ENCODE results near the gene ADAMTS17.

ADAMTS17 gene

DNA sequence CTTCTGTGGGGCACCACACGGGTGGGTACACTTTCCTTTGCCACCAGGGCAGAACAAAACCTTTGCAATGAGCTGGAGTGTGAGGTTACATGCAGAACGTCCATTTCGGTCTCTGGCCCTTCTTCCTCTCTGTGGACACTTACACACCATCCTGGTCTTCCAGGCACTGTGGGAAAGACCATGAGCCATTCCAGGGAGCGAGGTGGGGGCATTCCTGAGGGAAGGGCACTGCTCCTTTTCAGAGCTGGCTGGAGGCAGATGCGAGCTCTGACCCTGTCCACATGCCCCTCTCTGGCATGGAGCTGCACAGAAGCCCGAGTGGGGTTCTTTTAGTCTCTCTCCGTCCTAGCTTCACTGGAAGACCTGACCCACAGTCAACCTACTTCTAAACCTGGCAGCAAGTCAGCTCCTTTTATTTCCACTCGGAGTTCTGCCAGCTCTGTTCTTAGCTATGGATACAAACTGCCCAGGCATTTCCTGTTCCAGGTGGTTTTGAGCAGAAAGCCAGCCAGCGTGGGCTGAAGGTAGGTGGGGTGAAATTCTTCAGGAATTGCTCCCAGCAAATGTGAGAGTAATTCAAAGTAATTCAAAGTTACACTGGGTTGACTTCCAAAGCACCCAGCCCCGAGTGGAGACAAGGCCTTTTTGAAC is 281.4 kb downstream of the ADAMTS17 start:
- no peak for DNase-seq

DNA sequence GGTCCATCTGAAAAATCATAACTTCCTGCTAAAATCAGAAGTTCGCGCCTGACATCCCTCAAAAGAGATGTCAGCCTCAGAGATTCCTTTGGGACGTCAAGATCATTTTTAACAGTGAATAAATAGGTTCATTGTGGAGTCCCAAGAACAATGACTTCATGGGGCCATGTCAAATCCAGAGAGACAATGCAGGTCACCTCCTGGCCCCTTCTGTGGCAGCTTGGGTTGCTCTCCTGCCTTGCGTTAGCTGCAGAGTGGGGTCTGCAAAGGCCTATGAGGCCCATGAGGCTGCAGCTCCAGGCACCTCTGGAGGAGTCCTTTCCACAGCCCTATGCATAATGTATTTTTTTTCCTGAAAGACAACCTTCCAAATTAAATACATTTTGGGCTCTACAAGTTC is 282.3 kb downstream of the ADAMTS17 start:
- DNase-seq = no peak

DNA sequence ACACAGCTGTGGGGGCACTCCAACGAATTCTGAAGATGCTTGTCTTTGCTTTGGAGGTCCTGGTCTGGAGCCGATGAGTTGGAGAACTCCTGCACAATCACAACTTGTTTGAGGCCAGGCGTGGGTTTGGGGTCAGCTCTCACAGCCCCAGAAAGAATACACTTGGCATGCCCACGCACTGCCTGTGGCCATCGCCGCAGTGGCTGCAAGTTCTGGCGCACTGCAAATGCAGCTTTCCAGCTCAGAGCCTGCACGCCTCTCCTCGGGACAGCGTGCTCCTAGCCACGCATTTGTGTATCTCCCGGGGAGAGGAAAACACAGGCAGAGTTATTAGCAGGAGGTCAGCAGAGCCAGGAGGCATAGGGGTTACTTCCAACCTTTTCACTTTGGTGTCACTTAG is 282.7 kb downstream of the ADAMTS17 start:
- DNase-seq = no peak

DNA sequence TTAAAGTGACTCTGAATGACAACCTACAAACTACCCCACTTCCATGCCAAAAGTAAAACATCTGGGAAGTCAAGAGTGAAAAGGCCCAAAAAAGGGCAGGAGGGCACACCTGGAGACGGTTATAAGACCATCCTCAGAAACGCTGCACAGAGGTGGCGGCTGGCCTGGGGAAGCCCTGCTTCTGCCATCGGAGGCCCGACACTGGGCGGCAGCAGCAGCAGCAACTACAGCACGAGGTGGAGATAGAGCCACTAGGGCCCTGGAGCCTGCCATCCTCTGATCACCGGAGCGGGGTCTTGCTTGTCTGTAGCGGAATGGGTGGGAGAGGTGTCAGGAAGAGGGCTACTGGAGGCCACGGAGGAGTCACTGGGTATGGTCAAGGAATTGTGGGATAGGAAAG is 283.3 kb downstream of the ADAMTS17 start:
- no peak for DNase-seq

DNA sequence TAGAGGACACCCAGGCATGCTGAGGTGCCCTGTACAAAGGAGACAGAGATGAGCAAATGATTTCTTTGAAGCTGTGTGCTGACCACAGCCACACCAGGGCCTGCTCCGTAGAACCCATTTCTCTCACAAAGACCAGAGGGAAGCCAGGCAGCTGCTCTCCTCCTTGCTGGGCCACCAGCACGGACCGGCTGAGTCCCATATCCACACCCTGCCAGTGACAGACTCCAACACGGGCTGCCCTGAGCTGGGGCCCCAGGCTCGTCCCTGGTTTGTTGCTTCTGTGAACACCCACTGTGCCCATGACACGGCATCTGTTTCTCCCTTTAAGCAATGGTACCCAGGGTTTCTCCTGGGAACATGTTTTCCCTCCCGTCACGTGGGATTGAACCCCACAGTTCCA is 284.5 kb downstream of the ADAMTS17 start:
- no peak for DNase-seq

DNA sequence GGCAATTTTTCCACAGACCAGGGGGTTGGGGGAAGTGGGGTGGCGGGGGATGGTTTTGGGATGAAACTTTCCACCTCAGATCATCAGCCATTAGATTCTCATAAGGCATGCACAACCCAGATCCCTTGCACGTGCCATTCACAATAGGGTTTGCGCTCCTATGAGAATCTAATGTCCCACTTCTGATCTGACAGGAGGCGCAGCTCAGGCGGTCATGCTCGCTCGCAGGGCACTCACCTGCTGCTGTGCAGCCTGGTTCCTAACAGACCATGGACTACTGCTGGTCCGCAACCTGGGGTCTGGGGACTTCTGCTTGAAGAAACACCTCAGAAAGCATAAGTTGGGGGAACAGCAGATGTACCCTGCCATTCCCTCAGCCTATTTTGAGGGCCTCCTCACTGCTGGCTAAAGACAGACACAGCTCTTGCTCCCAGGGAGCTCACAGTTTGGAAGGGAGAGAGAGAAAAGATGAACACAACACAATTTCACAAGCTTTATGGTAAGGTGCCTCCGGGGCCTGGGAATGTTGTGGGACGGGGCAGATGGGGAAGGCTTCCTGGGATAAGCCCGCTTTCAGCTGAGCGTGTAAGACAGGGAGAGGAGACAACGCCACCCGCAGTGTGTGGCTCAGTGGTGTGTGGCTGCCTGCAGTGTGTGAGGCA is 285.2 kb downstream of the ADAMTS17 start:
- no peak for DNase-seq

DNA sequence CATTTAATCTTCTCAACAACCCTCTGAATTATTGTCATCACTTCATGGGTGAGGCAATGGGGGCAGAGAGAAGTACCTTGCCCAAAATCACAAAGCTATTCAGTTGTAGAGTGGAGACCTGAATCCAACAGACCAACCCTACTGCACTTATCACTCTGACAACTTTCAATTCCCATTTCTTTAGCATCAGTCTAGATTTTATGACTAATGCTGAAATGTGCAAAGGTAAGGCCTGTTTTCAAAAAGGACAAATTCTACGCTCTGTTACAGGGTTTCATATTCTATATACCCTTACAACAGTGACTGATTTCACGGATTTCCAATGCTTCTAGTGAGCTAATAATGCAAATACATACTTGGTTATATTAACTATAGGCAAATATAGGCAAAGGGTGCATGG is 286.0 kb downstream of the ADAMTS17 start:
- DNase-seq = no peak

DNA sequence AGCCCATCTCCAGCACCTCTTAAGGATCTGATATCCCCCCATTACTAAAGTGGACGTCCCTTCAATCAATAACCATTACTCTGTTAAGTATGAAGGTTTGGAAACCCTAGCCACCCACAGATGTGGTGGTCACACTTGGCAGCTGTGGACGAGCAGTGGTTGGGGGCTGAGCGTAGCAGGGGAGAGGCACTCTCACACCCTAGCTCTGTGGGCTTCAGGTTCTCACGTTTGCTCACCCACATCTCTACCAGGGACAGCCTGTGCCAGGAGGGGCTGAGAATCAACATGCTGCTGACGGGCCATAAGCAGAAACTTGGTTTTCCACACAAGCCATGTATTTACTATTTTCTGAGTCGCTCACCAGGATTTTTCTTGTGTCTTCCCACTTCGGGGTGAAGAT is 287.2 kb downstream of the ADAMTS17 start:
- DNase-seq = no peak

DNA sequence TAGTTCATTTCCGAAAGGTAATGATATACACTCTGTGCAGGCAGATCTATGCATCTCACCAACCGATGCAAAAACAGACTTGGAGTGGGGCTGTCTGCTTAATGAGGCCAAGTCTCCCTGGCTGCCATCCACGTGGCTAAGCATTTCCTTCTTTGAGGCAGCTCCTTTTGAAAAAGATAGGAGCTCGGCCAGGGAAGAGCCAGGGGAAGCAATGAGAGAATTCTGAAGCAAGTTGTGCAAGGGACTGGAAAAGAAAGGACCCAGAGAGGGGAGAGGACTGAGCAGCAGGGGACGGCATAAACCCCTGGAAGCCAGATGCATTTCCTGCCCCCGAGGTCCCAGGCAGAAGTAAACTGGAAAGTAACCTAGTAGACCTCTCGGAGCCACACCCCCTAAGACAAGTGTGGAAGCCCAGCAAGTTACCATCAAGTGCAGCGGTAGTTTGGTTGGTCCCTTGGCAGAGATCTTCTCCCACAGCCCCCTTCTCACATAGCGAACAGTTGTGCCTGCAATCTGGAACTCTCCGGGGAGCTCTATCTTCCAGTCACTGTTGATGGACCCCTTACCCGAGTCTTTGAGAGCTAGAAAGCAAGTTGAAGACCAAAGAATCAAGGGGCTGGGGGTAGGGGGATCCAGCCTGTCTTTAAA is 288.2 kb downstream of the ADAMTS17 start:
- DNase-seq = no peak

DNA sequence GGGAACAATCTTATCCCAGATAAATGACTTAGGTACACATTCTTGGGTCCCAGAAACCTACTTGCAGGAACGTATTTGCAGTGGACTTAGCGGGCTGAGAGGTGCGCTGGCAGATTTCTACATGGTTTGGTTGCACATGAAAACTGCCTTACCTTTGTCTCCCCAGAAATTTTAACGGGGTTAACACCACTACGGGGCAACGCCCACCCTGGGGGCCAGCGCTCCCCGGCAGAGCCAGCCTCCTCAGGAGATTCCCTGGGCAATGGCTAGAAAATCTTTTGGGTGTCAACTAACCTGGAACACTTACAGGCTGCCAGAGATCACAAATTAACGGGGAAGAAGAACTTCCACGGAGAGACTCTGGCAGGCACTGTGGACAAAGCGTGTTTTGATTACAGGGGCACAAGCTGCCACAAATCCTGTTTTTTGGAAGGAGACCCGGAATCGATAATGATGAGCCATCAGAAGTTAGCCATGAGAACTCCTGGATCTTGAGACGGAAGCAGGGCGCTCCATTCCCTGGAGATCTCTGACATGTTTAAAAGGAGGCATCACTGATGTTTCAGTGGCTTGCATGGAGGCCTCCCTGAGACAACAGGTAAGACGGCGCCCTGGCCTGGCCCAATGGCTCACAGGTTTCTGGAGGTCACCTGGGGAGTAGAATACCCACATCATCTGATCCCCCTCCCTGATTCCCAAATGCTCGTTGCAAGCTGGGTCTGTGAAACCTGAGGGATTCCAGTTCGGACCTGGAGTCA is 288.9 kb downstream of the ADAMTS17 start:
- DNase-seq = no peak

DNA sequence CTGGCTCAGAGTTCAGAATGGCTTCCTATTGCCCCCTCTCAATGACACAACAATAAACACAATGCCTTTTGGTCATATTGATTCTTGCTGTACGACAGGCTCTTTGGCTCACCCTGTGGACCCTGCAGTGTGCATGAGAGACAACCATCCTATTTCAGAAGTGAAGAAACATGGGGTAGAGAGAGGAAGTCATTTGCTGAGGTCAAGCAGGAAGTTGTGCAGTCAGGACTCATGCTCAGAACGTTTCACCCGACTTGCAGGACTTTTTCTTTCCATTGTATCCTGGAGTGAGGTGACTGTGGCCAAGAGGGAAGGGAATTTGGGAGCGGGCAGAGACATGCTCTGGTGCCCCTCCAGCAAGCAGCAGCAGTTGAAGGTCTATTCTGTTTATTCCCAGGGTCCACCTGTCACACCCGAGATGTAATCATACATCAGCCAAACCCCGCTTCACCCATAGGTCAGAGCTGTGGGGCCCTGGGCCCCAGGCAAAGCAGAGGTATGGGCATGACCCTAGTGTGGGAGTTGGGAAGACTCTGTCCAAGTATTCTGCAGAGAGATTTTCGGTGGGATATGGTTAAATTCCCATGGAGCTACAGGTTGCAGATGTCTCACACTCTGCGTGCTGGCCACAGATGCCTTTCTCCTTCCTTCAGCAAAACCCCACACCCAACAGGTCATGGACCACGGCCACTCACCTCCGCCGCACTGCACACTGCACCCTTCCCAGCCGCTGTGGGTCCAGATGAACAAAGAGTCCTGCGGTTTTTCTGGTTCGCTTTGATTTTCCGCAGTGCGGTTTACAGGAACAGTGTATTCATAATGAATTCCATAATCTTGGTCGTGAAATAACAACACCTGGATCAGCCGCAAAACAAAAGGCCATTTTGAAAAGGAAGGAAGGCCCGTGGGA is 290.6 kb downstream of the ADAMTS17 start:
- no peak for DNase-seq

DNA sequence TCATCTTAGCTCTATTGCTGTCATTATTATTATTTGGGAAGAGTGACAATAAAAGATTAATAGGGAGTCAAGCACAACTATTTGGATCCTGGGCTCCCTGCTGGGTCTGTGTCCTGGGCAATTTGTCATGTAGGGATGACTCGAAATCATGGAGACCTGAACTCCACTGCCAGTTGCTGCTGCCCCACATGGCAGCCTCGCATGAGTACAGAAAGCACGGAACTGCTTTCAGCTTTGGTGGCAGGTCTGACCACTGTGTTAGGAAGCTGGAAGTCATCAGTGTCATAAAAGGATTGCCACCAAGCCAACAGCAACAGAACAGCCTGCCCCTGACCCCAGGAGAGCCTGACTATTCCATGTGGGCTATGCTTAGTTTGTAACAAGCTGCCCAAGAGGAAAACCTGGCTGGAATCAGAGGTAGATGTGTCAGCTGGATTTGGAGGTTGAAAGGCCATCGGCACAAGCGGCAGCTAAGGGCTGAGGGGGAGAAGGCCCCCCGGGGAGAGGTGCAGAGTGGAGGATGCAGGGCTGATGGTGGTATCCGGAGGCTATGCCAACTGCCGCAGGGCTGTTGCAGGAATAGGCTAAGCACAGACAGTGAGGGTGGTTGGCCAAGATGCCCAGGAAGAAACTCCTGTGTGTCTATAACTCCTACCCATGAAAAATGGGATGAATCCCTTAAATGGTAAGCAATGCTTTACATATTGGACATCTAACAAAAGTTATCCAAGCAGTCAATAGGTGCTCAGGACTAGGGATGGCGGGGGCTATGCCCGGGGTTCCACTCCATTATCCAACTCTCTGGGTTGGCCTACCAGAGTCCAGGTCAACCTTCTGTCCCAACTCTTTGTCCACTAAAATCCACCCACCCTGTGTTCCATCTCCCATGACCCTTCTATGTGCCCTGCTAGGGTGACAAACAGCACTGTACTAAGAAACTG is 291.6 kb downstream of the ADAMTS17 start:
- DNase-seq = no peak

DNA sequence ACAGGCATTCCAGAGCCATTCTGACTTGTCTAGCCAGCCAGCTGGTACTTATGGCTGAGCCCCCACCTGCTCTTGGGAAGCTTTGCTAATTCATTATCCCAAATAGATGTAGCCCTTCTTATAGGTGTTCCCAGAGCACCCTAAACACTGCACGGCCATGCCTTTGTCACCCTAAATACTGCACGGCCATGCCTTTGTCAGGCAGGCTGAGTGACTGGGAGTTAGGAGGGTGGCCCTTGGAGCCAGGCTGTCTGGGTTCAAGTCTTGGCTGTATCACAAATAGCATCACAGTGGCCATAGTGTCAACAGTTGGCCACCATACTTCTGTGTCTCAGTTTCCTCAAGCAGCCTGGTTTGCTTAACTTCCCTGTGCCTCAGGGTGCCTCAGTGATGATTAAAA is 292.3 kb downstream of the ADAMTS17 start:
- no peak for DNase-seq

DNA sequence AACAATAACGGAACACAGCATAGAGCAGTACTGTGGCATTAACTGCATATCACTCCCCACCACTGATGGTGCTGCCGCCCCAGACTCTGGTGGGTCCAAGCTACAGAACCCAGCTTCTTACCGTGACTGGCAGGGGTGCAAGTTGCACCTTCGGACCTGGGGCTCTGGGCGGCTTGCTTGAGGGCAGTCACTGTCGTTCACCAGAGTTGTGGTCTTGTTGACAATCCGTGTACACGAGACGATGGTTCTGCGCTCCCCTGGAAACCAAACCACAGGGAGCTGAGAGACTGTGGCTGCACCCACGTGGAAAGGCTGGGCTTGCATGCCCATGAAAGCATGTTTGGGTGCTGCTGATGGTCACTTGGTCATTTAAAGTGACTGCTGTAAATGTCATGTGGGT is 293.0 kb downstream of the ADAMTS17 start:
- no peak for DNase-seq

DNA sequence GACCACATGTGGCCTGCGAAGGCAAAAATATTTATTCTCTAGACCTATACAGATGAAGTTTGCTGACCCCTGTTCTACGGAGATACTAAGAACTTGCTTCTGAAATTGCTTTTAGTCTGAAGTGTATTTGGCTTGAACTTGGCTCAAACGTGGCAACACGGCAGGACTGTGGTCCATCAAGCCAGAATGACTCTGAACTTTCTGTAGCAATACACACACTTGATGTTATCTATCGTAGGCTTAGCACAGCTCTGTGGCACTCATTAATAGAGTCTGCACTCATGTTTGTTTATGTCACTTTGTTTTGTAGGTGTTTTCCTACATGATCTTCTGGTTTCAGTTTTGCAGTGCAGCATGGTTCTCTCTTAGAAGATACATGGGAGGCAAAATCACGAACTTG is 298.1 kb downstream of the ADAMTS17 start:
- DNase-seq = no peak

DNA sequence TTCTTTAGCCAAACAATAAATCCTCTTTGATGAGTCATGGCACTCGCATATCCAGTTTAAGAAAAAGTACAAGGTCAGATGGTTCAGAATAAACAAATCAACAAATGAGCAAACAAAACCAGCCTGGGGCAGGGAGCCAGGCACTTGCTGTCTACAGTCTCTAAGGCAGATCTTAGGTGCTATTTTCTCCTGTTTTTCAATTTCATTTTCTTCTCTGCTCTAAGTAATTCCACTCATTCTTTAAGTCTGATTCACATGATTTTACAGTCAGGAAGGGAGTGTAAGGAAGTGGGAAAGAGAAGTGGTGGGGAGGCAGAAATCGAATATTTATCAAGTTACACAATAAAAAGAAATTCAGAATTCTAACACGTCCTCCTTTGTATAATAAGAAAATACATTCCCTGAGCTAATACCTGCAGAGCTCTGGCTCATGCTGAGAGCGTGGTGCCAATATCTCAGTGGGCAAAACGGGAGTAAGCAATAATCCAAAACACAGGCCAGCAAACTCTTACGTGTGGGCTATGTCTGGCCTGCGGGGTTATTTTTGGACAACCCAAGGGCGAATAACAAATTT is 298.6 kb downstream of the ADAMTS17 start:
- DNase-seq = no peak

DNA sequence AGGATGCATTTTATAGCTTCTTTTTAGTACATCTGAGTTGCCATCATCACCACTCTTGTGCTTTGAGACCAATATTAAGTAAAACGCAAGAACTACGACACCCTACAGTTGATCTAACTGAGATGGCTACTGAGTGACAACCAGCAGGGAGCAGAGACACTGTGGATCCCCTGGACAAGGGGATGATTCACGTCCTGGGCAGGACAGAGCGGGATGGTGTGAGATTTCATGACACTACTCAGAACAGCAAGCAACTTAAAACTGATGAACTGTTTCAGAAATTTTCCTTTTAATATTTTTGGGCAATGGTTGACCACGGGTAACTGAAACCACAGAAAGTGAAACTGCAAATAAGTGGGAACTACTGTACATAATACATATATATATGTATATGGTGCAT is 299.2 kb downstream of the ADAMTS17 start:
- no peak for DNase-seq

DNA sequence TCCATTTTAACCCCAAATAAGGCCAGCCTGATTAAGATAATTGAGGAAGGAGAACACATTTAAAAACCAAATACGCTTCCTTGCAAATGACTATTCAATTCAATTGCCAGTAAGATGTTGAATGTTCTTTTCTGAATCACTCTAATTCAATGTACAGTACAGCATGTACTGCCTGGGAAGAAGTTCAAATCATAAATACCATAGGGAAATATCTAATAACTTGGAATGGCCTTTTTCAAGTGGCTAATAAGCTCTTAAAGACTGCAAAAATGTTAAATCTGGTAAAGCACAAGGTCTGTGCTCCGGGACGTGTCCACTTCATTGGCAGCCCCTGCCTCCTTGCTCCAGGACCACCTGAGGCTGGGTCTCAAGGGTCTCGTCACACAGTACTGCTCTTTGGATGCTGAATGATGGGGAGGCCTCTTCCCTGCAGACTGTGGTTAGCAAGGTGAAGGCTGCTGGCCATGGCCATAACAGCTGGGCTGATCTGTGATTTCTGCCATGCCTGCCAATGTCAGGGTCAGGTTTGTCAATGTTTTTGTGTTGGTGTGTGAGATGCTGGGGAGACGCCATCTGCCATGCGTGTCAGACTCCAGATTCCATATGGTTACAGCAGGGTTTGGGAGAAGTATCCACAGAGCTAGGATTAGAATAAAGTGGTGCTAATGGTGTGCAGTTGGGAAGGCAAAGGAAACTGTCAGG is 300.5 kb downstream of the ADAMTS17 start:
- no peak for DNase-seq

DNA sequence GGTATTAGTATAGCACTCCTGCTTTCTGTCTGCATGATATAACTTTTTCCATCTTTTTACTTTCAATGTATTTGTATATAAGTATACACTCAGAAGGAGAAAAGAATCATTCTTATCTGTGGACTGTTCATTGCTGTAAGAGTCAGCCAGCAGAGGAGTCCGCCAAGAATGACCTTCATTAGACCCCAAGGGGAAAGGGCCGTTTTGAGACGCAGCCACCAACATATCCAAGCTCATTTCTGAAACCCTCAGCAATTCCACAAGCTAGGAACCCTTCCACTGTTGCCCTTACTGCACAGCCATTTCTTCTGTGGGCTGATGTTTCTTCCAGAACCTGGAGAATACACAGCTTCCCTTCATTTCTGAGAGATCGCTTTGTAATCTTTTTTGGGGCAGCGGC is 301.8 kb downstream of the ADAMTS17 start:
- DNase-seq = no peak

DNA sequence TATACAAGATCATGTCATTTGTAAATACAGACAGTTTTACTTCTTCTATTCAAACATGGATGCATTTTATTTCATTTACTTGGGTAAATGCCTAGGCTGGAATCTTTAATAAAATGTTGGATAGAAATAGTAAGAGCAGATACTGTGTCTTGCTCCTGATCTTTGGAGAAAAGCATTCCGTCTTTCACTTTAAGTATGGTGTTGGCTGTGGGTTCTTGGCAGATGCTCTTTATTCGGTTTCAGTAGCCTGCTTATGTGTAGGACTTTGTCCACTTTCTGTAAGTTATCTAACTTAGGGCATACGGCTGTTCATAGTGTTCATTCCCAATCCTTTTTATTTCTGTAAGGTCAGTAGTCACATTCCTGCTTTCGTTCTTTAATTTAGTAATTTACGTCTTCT is 303.0 kb downstream of the ADAMTS17 start:
- no peak for DNase-seq

DNA sequence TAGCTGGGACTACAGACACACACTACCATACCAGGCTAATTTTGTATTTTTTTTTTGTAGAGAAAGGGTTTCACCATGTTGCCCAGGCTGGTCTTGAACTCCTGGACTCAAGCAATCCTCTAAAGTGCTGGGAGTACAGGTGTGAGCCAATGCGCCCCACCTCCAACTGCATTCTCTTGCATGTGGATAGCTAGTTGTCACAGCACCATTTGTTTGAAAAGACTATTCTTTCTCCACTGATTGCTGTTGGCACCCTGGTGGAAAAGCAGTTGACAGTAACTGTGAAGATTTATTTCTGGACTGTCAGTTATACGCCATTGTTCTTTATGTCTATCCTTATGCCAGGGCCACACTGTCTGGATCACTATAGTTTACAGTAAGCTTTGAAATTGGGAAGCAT is 303.9 kb downstream of the ADAMTS17 start:
- no peak for DNase-seq

Data from DMS153 (cell line).